ENCODE results near the gene SLC33A1. TPM values are rescaled to one million over a fixed set of nuclear protein-coding genes. Genes with fewer than 3 reads are reported as not detected.

The SLC33A1 gene
- total RNA-seq, 1 experiment from 2014 or later: 26.1 TPM

DNA sequence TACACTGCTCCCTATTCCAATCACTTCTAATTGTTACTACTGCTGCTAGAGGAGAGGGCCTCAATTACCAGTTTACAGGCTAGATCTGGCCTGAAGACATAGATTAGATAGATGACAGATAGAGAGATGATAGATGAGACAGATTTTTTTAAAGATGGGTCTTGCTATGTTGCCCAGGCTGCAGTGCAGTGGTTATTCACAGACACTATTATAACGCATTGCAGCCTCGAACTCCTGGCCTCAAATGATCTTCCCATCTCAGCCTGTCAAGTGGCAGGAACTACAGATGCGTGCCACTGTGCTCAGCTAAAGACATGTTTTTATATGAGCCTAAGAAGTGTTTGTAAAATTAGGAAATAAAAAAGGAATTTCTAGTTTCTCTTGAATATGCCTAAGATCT, 6.2 kb downstream of the SLC33A1 start:
- no TSS peak for BruUV-seq (replicated peaks)
- DNase-seq (ENCODE audit: low spot score): no peak
- POLR2A ChIA-PET (ENCODE audit: low non-redundant PET): no interaction called here
- Histone ChIP-seq H3K4me3 (ENCODE audit: low read depth, low read length, poor library complexity, severe bottlenecking) (no peak overlapping the region), H3K27ac (ENCODE audit: low read depth, low read length, poor library complexity, severe bottlenecking) (no peak overlapping the region), H3K4me1 (ENCODE audit: insufficient read depth, low read length, poor library complexity, severe bottlenecking) (no peaks in the 10 kb centered on the region), H3K9me3 (ENCODE audit: low read depth, low read length, poor library complexity, severe bottlenecking) (no peaks in the 10 kb centered on the region), H3K36me3 (ENCODE audit: insufficient read depth, low read length, poor library complexity, severe bottlenecking) (no peaks in the 10 kb centered on the region), H3K27me3 (replicated peaks; ENCODE audit: insufficient read depth, low read depth, low read length, poor library complexity) (no peaks in the 10 kb centered on the region)
- intact Hi-C loops (cut with micrococcal nuclease; ENCODE audit: unreplicated experiment): no loop called here
- TF ChIP-seq, protein P1, sequence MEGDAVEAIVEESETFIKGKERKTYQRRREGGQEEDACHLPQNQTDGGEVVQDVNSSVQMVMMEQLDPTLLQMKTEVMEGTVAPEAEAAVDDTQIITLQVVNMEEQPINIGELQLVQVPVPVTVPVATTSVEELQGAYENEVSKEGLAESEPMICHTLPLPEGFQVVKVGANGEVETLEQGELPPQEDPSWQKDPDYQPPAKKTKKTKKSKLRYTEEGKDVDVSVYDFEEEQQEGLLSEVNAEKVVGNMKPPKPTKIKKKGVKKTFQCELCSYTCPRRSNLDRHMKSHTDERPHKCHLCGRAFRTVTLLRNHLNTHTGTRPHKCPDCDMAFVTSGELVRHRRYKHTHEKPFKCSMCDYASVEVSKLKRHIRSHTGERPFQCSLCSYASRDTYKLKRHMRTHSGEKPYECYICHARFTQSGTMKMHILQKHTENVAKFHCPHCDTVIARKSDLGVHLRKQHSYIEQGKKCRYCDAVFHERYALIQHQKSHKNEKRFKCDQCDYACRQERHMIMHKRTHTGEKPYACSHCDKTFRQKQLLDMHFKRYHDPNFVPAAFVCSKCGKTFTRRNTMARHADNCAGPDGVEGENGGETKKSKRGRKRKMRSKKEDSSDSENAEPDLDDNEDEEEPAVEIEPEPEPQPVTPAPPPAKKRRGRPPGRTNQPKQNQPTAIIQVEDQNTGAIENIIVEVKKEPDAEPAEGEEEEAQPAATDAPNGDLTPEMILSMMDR (conservative IDR thresholded peaks at IDR 0.05; ENCODE audit: low read depth, low read length): no peak
- TF ChIP-seq EZH2 (IDR thresholded peaks at IDR 0.05; ENCODE audit: borderline replicate concordance, low read depth, low read length, poor library complexity, severe bottlenecking): no peak
- CTCF ChIA-PET: no interaction called here

DNA sequence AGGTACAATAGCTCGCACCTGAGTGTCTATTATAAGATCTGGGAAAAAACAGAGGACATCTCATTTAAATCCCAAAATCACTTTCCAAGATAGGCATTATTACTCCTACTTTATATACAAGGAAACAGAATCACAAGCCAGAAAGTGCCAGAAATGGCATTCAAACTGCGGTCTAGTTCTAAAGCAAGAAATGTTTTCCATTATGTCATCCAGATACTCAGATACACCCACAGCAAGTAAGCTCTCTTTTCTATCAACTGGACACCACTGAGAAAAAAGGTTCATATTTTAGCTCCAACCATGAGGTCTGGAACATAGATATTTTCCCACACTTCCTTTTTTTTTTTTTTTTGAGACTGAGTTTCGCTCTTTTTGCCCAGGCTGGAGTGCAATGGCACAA, 8.1 kb downstream of the SLC33A1 start:
- no peaks in the 10 kb centered on the region for H3K4me1 ChIP-seq (ENCODE audit: insufficient read depth, low read length, poor library complexity, severe bottlenecking)
- H3K36me3 ChIP-seq (ENCODE audit: insufficient read depth, low read length, poor library complexity, severe bottlenecking): no peaks in the 10 kb centered on the region
- CTCF ChIA-PET: interaction anchor here (0.6 to 0.7 kb wide), 2 partner anchors 40 to 329 kb away, joined by 3 to 4 read pairs; partner anchors contain the start of gene C3orf33
- DNase-seq (ENCODE audit: low spot score): no peak
- TF ChIP-seq, protein P1 (conservative IDR thresholded peaks at IDR 0.05; ENCODE audit: low read depth, low read length): no peak
- TF ChIP-seq EZH2 (IDR thresholded peaks at IDR 0.05; ENCODE audit: borderline replicate concordance, low read depth, low read length, poor library complexity, severe bottlenecking): no peak
- intact Hi-C loops (cut with micrococcal nuclease; ENCODE audit: unreplicated experiment): no loop called here
- POLR2A ChIA-PET (ENCODE audit: low non-redundant PET): no interaction called here
- H3K9me3 ChIP-seq (ENCODE audit: low read depth, low read length, poor library complexity, severe bottlenecking): no peaks in the 10 kb centered on the region
- no peak overlapping the region for H3K4me3 ChIP-seq (ENCODE audit: low read depth, low read length, poor library complexity, severe bottlenecking)
- H3K27ac ChIP-seq (ENCODE audit: low read depth, low read length, poor library complexity, severe bottlenecking): no peak overlapping the region
- no TSS peak for BruUV-seq (replicated peaks)
- no peaks in the 10 kb centered on the region for H3K27me3 ChIP-seq (replicated peaks; ENCODE audit: insufficient read depth, low read depth, low read length, poor library complexity)

DNA sequence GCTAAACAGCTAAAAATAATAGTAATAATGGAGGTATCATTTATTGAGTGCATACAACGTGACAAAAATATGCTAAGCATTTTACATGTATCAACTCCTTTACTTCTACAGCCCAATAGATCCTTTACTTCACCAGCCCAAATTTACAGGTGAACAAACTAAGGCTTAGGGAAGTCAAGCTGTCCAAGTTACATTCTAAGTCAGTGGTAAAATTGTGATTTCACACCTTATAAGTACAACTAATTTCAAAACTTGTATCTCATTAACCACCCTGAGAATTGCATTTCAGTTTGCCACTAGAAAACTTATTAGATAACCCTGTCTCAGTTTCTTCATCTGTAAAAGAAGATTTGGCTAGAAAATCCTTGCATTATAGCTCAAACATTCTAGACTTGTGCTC, 10.7 kb downstream of the SLC33A1 start:
- CTCF ChIA-PET: no interaction called here

More for the DNA sequence above, 10.7 kb downstream of the SLC33A1 start:
- no peak for DNase-seq (ENCODE audit: low spot score)
- POLR2A ChIA-PET (ENCODE audit: low non-redundant PET): no interaction called here
- no peaks in the 10 kb centered on the region for H3K36me3 ChIP-seq (ENCODE audit: insufficient read depth, low read length, poor library complexity, severe bottlenecking)
- H3K9me3 ChIP-seq (ENCODE audit: low read depth, low read length, poor library complexity, severe bottlenecking): no peaks in the 10 kb centered on the region
- intact Hi-C loops (cut with micrococcal nuclease; ENCODE audit: unreplicated experiment): no loop called here
- no peak overlapping the region for H3K4me3 ChIP-seq (ENCODE audit: low read depth, low read length, poor library complexity, severe bottlenecking)
- no TSS peak for BruUV-seq (replicated peaks)
- H3K4me1 ChIP-seq (ENCODE audit: insufficient read depth, low read length, poor library complexity, severe bottlenecking): no peaks in the 10 kb centered on the region
- no peak for TF ChIP-seq EZH2 (IDR thresholded peaks at IDR 0.05; ENCODE audit: borderline replicate concordance, low read depth, low read length, poor library complexity, severe bottlenecking)
- TF ChIP-seq, protein P1 (conservative IDR thresholded peaks at IDR 0.05; ENCODE audit: low read depth, low read length): no peak
- H3K27me3 ChIP-seq (replicated peaks; ENCODE audit: insufficient read depth, low read depth, low read length, poor library complexity): no peaks in the 10 kb centered on the region
- H3K27ac ChIP-seq (ENCODE audit: low read depth, low read length, poor library complexity, severe bottlenecking): no peak overlapping the region

Data from A673 (cell line).